Raji (cell line): Measurements from ENCODE around the gene GDPD4.

ENCODE experiments used
- POLR2A ChIP-seq: IDR thresholded peaks from 2 replicates; pipeline ENCODE4 v1.6.1; 2011; ENCODE audit warnings: low read depth, low read length, control low read depth; ENCODE audit not compliant: insufficient read depth

Gene GDPD4, protein sequence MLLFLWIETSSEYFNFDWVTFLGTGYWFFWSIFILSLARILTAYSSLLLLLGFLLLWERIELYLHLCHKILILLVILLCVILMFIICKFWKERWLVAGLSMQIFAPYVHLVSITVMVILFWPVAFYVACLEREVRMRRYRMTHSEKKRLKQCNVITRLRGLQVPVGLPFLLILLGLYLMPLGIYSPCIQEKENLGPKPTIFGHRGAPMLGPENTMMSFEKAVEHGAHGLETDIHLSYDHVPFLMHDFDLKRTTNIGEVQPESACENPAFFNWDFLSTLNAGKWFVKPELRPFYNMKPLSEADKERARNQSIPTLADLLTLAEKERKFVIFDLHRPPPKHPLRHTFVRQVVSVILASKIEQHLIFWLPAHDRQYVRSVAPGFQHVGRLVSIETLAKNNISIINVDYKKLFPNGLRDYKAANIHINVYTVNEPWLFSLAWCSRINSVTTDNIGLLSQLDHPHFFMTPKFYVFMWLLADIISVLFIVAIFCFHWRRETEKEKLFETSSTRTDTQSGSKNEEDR

DNA sequence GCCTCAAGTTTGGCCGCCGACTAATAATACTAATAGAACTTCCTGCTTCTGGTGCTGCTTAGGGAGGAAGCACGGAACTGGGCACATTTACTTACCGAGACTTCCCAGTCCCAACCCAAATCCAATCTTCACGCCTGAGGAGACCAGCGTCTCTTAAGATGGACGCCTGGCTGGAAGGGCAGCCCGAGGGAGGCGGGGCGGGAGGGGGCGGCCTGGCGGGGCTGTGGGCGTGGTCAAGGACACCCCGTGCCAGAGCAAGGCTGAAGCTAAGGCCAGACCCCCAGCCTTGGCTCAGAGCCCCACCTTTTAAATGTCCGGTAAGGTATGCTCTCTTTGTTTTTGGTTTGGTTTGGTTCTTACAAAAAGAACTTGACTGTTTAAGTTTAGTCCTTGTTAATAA lies at the start of gene GDPD4:
Gene GDPD4, minus strand, starts transcription at position 177 of the 400 bp plus-strand sequence. CDS start 16,549 bp downstream, outside the sequence.
- no peak for TF ChIP-seq POLR2A

DNA sequence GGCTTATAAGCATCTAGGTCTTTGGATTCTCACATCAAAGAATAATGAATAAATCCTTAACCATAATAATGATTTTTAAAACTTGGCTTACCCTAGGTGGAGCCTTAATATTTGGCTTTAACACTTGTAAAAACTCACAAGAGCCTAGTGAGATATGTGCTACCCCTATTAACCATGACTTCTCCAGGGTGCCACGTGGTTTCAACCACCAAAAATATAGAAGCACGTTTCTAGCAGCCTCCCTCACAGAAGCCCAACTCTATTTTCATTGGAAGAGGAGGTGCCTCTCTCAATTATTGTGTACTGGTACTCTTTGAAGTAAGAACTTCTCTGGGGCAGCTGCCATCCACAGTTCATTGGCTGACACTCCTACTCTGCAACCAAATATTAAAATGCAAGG lies 46.5 kb upstream of the GDPD4 start:
- TF ChIP-seq POLR2A, result no peak

- no peak for TF ChIP-seq POLR2A
Measured at GRCh38 chr11:77346906-77347603, 45.6 kb upstream of the GDPD4 start.

GRCh38 chr11:77345621-77346020 lies 44.1 kb upstream of the GDPD4 start:
- TF ChIP-seq POLR2A, result no peak

DNA sequence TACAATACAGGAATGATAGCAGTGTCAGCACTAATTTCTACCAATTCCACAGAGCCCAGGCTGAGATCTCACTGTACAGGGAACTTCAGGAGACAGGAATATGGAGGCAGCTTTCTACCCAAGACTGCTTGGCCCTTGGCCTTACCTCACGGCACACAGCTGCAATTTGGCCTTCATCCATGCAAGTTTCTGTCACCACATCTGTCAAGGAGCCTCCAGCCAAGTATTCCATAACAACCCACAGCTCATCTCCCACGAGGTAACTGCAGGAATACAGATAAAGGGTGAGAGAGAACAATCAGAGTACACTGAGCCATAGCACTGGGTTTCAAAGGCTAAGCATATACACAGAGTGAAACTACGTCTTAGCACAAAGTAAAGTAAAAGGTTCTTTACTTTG lies 39.0 kb upstream of the GDPD4 start:
- TF ChIP-seq POLR2A, result no peak

- no peak for TF ChIP-seq POLR2A
Measured at GRCh38 chr11:77332259-77332658, 30.8 kb upstream of the GDPD4 start.

GRCh38 chr11:77325159-77325558 lies 23.7 kb upstream of the GDPD4 start:
- TF ChIP-seq POLR2A, result no peak

DNA sequence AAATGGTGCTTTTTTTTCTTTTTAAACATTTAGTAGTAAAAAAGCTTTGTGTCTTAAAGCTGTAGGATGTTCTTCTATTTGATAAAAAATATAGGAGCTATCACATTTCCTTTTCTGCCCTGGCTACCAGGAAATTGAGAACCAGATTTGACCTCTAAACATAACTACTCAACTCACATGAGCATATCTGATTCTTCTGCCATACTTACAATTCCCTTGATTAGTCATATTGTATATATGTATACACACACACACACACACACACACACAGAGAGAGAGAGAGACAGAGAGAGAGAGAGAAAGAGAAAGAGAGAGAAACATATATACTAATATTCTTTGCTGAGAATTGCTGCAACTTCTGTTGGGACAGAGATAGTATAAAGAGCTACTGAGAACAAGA lies 23.0 kb upstream of the GDPD4 start:
- no peak for TF ChIP-seq POLR2A

DNA sequence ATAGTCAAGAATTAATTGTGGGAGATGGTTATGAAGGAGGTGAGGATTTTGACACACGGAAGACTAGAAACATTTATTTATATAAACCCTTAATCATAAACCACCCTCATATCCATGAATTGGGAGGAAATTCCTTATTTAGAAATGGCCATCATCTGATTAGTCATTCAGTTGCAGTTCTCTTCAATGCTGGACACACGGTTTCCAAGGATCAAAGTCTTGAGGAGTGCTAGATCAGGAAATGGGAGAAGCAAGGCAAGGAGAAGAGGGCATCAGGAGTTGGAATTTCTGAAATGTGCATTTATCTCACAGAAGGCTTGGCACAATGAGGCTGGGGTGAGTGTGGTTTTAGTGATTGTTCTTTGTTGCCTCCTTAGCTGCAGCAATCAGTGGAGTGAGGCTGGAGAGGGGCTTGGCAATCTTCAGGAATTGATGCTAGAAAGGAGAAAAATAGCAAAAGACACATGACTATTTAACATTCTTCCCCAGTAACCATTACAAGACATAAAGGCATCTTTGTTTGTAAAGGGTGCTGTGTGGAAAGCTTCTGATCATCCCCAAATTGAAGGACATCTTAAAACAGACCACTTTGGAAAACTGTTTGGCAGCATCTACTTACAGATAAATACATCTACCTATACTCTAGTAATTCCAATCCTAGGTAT lies 21.6 kb upstream of the GDPD4 start:
- TF ChIP-seq POLR2A, result no peak

DNA sequence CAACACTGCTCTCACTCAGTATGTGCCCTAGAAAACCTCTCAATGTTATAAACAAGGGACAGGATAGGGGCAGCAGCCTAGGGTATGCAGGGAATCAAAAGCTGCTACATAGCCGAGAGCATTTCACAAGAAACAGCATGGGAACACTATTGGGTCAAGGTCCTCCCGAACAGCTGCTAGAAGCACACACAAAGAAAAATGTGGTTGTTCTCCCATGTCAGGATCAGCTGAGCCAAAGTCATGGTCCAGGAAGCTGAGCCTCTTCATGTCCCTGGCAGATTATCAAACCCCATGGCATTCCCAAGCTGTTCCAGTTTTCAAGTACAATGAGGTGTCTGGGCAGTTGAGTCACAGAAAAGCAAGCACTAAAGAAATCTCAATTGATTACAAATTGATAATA lies 21.0 kb upstream of the GDPD4 start:
- TF ChIP-seq POLR2A, result no peak

GRCh38 chr11:77320351-77320750 lies 18.9 kb upstream of the GDPD4 start:
- TF ChIP-seq POLR2A, result no peak

DNA sequence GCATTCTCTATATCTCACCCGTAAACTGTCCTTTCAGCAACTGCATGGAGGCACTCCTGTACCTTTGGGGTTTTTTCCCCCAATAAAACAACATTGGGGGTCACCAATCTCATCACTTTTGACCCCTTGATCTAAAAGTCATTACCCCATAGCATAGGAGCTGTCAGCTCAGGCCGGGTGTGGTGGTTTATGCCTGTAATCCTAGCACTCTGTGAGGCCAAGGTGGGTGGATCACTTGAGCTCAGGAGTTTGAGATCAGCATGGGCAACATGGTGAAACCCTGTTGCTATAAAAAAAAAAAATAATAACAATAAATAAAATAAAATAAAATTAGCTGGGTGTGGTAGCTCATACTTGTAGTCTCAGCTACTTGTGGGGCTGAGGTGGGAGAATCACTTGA lies 17.1 kb upstream of the GDPD4 start:
- TF ChIP-seq POLR2A, result no peak

DNA sequence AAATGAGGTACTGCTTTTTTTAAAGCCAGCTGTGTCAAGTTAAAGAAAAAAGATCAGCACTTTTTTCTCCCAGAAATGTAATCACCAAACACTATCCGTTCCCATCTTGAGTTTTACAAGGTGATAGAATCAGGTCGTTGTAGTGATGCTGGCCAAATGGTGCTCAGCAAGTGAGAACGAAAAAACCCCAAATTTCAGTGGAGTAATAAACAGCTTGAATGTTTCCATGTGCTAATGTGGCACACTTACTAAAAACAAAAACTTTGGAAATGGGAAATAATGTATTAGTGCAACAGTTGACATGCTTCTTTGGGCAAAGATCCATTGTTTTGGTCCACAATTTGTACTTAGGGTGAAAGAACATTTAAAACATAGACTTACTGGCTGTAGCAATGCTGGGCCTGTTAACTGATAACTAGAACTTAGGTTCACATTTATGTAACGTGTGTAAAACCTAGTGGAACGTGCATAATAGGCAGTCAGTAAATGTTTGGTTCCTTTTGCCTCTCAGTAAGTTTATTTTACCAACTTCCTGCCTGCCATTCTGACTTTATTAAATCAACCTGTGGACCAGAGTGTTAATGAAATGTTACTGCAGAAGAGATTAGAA lies 15.4 kb upstream of the GDPD4 start:
- TF ChIP-seq POLR2A, result no peak

DNA sequence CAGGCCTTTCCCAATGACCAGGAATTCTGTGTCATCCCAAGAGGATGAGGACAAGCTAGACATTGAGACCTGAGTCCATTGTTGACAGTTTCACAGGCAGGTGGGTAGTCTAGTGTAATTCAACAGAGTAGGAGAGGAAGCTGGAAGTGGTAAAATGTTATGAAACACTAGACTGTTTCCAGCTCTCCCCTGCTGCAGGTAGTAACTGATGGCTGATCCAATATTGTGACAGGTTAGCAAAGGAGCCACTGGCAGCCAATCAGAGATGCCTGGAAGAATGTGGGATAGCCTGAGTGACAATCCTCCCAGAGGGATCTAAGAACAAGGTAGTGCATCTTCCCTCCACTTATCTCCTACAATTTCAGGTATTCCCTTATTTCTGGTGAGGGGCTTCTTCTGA lies 10.6 kb upstream of the GDPD4 start:
- no peak for TF ChIP-seq POLR2A

DNA sequence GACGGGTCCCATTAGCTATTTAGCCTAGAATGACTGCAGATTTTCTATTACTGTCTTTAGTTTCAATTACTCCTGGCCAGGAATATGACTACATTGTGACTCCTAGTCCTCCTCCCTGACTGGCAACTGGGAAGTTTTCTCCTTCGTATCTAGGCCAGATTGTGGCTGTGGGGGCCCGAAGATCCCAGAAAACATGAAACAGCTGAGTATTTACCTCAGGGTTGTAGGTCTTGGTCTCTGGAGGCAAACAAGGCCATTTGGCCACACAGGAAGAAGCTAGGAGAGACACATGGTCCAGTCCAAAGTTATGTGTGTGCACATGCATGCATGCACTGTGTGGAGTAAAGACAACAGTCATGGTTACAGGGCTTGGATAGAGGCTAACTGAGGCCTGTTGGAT lies 10.2 kb upstream of the GDPD4 start:
- no peak for TF ChIP-seq POLR2A

- TF ChIP-seq POLR2A, result no peak
Measured at GRCh38 chr11:77310721-77311120, 9.2 kb upstream of the GDPD4 start.
